Uterus (tissue), 4 donors: ENCODE measurements around the gene CA6. TPM values are rescaled to one million over a fixed set of nuclear protein-coding genes. Genes with fewer than 3 reads are reported as not detected.

ENCODE experiments used
- DNase-seq, 2 donors: peaks; one replicate each; pipeline ENCODE4 v3.0.0-alpha.2; 2019 to 2020
- H3K27ac ChIP-seq, 2 donors: fragments of 200-600 bp; sonication (generic); 1 replicate in 1 of 2; 2 replicates in 1 of 2; pipeline ENCODE4 v1.5.1; 2016 to 2018
- H3K27me3 ChIP-seq, 2 donors: fragments of 200-600 bp; sonication (generic); one replicate each; pipeline ENCODE4 v1.5.1; 2018 to 2019; ENCODE audit warnings: control low read depth in 1 of 2
- H3K36me3 ChIP-seq, 2 donors: fragments of 200-600 bp; sonication (generic); one replicate each; pipeline ENCODE4 v1.5.1; 2019; ENCODE audit warnings: control low read depth in 1 of 2
- H3K4me1 ChIP-seq, 2 donors: fragments of 200-600 bp; sonication (generic); one replicate each; pipeline ENCODE4 v1.5.1; 2018 to 2019; ENCODE audit warnings: control low read depth in 1 of 2
- H3K4me3 ChIP-seq, 2 donors: fragments of 200-600 bp; sonication (generic); 1 replicate in 1 of 2; 2 replicates in 1 of 2; pipeline ENCODE4 v1.5.1; 2018 to 2019; ENCODE audit warnings: mild to moderate bottlenecking in 1 of 2
- H3K9me3 ChIP-seq, 2 donors: fragments of 200-600 bp; sonication (generic); one replicate each; pipeline ENCODE4 v1.5.1; 2019; ENCODE audit warnings: control low read depth in 1 of 2
- CTCF ChIP-seq, 4 experiments: fragments of 200-600 bp in 2 of 4; fragments of 450-650 bp in 2 of 4; sonication (generic) in 2 of 4; IDR thresholded peaks; one replicate each; pipeline ENCODE4 v1.5.1; 2016 to 2019; ENCODE audit warnings: antibody characterized with exemption in 4 of 4, mild to moderate bottlenecking in 2 of 4, moderate library complexity in 1 of 4
- POLR2A ChIP-seq, 2 donors: fragments of 450-650 bp; IDR thresholded peaks; one replicate each; pipeline ENCODE4 v1.6.1; 2016; ENCODE audit warnings: antibody characterized with exemption in 2 of 2, mild to moderate bottlenecking in 1 of 2, moderate library complexity in 1 of 2
- intact Hi-C: fragments of 100-400 bp; cut with DNase I; formaldehyde crosslinking; loops from one replicate; pipeline ENCODE4 v1.15.1; 2023; ENCODE audit warnings: low total_unique reads
- total RNA-seq, 4 donors: library from RNA; depleted of rRNA in 3 of 4; stranded (reverse); fragments of >200 nt in 3 of 4; gene quantifications; one replicate each; pipeline versions ENCODE4 v1.1.0 to v1.2.4, GENCODE V29; 2014 to 2023
- donor health status: DM: yes; HTN: yes; CAD: no.

Gene CA6
- total RNA-seq, 4 donors from 2014 or later: not detected

- no peak overlapping the region for H3K4me3 ChIP-seq
- no peak overlapping the region for H3K27ac ChIP-seq
- no peaks in the 10 kb centered on the region for H3K4me1 ChIP-seq
- no peaks in the 10 kb centered on the region for H3K27me3 ChIP-seq
- TF ChIP-seq POLR2A (IDR thresholded peaks at IDR 0.05) (no peak), CTCF (IDR thresholded peaks at IDR 0.05) (peak; percentile 77 to 88 (median 85))
- H3K9me3 ChIP-seq: no peaks in the 10 kb centered on the region
- intact Hi-C loops: no loop called here
- H3K36me3 ChIP-seq: no peaks in the 10 kb centered on the region
- peak; percentile 73 to 75 for DNase-seq
These were observed 59.2 kb downstream of the CA6 start for GRCh38 chr1:9004700-9005394.

GRCh38 chr1:9005395-9005708 is 59.7 kb downstream of the CA6 start:
- no peak overlapping the region for H3K27ac ChIP-seq
- no peaks in the 10 kb centered on the region for H3K27me3 ChIP-seq
- H3K4me1 ChIP-seq: no peaks in the 10 kb centered on the region
- intact Hi-C loops: no loop called here
- DNase-seq: no peak
- H3K9me3 ChIP-seq: no peaks in the 10 kb centered on the region
- TF ChIP-seq CTCF (IDR thresholded peaks at IDR 0.05): no peak
- no peak for TF ChIP-seq POLR2A (IDR thresholded peaks at IDR 0.05)
- no peaks in the 10 kb centered on the region for H3K36me3 ChIP-seq
- H3K4me3 ChIP-seq: no peak overlapping the region

GRCh38 chr1:9006956-9007615 is 61.4 kb downstream of the CA6 start:
- H3K27me3 ChIP-seq: no peaks in the 10 kb centered on the region
- no peaks in the 10 kb centered on the region for H3K9me3 ChIP-seq
- H3K27ac ChIP-seq: no peak overlapping the region
- no peaks in the 10 kb centered on the region for H3K4me1 ChIP-seq
- intact Hi-C loops: no loop called here
- TF ChIP-seq CTCF (IDR thresholded peaks at IDR 0.05) (no peak), POLR2A (IDR thresholded peaks at IDR 0.05) (no peak)
- no peaks in the 10 kb centered on the region for H3K36me3 ChIP-seq
- no peak for DNase-seq
- no peak overlapping the region for H3K4me3 ChIP-seq

- Histone ChIP-seq H3K27me3 (no peaks in the 10 kb centered on the region), H3K4me1 (no peaks in the 10 kb centered on the region), H3K36me3 (no peaks in the 10 kb centered on the region), H3K27ac (no peak overlapping the region), H3K9me3 (no peaks in the 10 kb centered on the region), H3K4me3 (no peak overlapping the region)
- TF ChIP-seq CTCF (IDR thresholded peaks at IDR 0.05) (no peak), POLR2A (IDR thresholded peaks at IDR 0.05) (no peak)
- intact Hi-C loops: no loop called here
- DNase-seq: no peak
These were observed 62.6 kb downstream of the CA6 start for GRCh38 chr1:9008236-9008635.
